ENCODE data around the gene MTSS2.

MTSS2 gene

GRCh38 chr16:70682239-70683145, 3.4 kb downstream of the MTSS2 start:
- H3K36me3 ChIP-seq = peaks cover 21 to 46% (median 23%) of the 10 kb centered on the region in 3 donors
- intact Hi-C loops (cut with DNase I; ENCODE audit: low total_unique reads) = loop anchor here (5.0 kb wide), 2 partner anchors 55 to 75 kb away; no protein-coding TSS in a partner anchor
- H3K27me3 ChIP-seq = no peaks in the 10 kb centered on the region
- H3K4me3 ChIP-seq = peak overlapping the region; percentile 74 to 75
- H3K9me3 ChIP-seq = no peaks in the 10 kb centered on the region
- no peak for DNase-seq
- H3K4me1 ChIP-seq = peaks cover 5 to 72% (median 62%) of the 10 kb centered on the region in 4 donors
- no peak for TF ChIP-seq CTCF (IDR thresholded peaks at IDR 0.05)
- peak overlapping the region; percentile 91 to 99 for H3K27ac ChIP-seq

- no peak for DNase-seq
- H3K27ac ChIP-seq = peak overlapping the region; percentile 91 to 99
- no peak for TF ChIP-seq CTCF (IDR thresholded peaks at IDR 0.05)
- intact Hi-C loops (cut with DNase I; ENCODE audit: low total_unique reads) = loop anchor here (2.0 to 5.0 kb wide), 3 partner anchors 56 to 89 kb away; no protein-coding TSS in a partner anchor
- H3K9me3 ChIP-seq = no peaks in the 10 kb centered on the region
- no peaks in the 10 kb centered on the region for H3K27me3 ChIP-seq
- peaks cover 28 to 54% (median 32%) of the 10 kb centered on the region in 3 donors for H3K36me3 ChIP-seq
- H3K4me1 ChIP-seq = peaks cover 5 to 63% (median 53%) of the 10 kb centered on the region in 4 donors
- peak overlapping the region; percentile 2 to 10 for H3K4me3 ChIP-seq
Measured at GRCh38 chr16:70681382-70682238, 4.2 kb downstream of the MTSS2 start.

GRCh38 chr16:70680495-70681381, 5.1 kb downstream of the MTSS2 start:
- DNase-seq = no peak
- intact Hi-C loops (cut with DNase I; ENCODE audit: low total_unique reads) = loop anchor here (2.0 to 5.0 kb wide), 3 partner anchors 57 to 90 kb away; no protein-coding TSS in a partner anchor
- peak overlapping the region; percentile 91 to 99 for H3K27ac ChIP-seq
- peaks cover 5 to 57% (median 49%) of the 10 kb centered on the region in 4 donors for H3K4me1 ChIP-seq
- no peaks in the 10 kb centered on the region for H3K27me3 ChIP-seq
- H3K4me3 ChIP-seq = peak overlapping the region in 1 of 2 donors; percentile 2
- H3K36me3 ChIP-seq = peaks cover 36 to 63% (median 40%) of the 10 kb centered on the region in 3 donors
- no peak for TF ChIP-seq CTCF (IDR thresholded peaks at IDR 0.05)
- H3K9me3 ChIP-seq = no peaks in the 10 kb centered on the region

GRCh38 chr16:70679671-70680494, 6.0 kb downstream of the MTSS2 start:
- DNase-seq = no peak
- H3K27ac ChIP-seq = peak overlapping the region; percentile 91 to 99
- intact Hi-C loops (cut with DNase I; ENCODE audit: low total_unique reads) = loop anchor here (2.0 to 5.0 kb wide), 3 partner anchors 57 to 91 kb away; no protein-coding TSS in a partner anchor
- H3K36me3 ChIP-seq = peaks cover 45 to 72% (median 49%) of the 10 kb centered on the region in 3 donors
- no peak overlapping the region for H3K4me3 ChIP-seq
- peak; percentile 48 to 75 for TF ChIP-seq CTCF (IDR thresholded peaks at IDR 0.05)
- H3K27me3 ChIP-seq = no peaks in the 10 kb centered on the region
- peaks cover 5 to 57% (median 47%) of the 10 kb centered on the region in 4 donors for H3K4me1 ChIP-seq
- H3K9me3 ChIP-seq = no peaks in the 10 kb centered on the region
